IgD-negative memory B cell (primary cell): Measurements from ENCODE around the gene DRAM2. TPM values are rescaled to one million over a fixed set of nuclear protein-coding genes. Genes with fewer than 3 reads are reported as not detected.
"Not testable (repeated sequence)": the region's sequence is repeated elsewhere in the genome, so short reads cannot be mapped to it uniquely, and the experiment has no call there.

Source experiments
- H3K27ac Mint-ChIP-seq, 3 donors: one replicate each; pipeline ENCODE4 v1.8.0; 2020 to 2022; ENCODE audit warnings: mild to moderate bottlenecking in 3 of 3, mixed read lengths in 3 of 3, moderate library complexity in 1 of 3
- H3K27me3 Mint-ChIP-seq: one replicate; pipeline ENCODE4 v1.8.0; 2021; ENCODE audit warnings: mixed read lengths
- H3K36me3 Mint-ChIP-seq: one replicate; pipeline ENCODE4 v1.8.0; 2020; ENCODE audit warnings: mild to moderate bottlenecking, mixed read lengths
- H3K4me1 Mint-ChIP-seq, 3 donors: one replicate each; pipeline ENCODE4 v1.8.0; 2020 to 2022; ENCODE audit warnings: mixed read lengths in 3 of 3, mild to moderate bottlenecking in 1 of 3
- H3K4me3 Mint-ChIP-seq, 4 donors: one replicate each; pipeline ENCODE4 v1.8.0; 2020 to 2022; ENCODE audit warnings: mild to moderate bottlenecking in 4 of 4, mixed read lengths in 4 of 4, moderate library complexity in 3 of 4
- H3K9me3 Mint-ChIP-seq, 3 donors: one replicate each; pipeline ENCODE4 v1.8.0; 2020 to 2021; ENCODE audit warnings: mixed read lengths in 3 of 3, mild to moderate bottlenecking in 1 of 3
- polyA plus RNA-seq: library from polyadenylated mRNA; unstranded; fragments of 300-500 nt; fragmentation: Illumina TruSeq; gene quantifications from one replicate; pipeline ENCODE4 v1.2.3, GENCODE V29; 2021

DRAM2 gene
- polyA plus RNA-seq, 1 donor from 2014 or later = 268 TPM

GRCh38 chr1:111077312-111077711, 62.6 kb downstream of the DRAM2 start:
- H3K27ac Mint-ChIP-seq, H3K4me1 Mint-ChIP-seq, H3K27me3 Mint-ChIP-seq, H3K36me3 Mint-ChIP-seq, H3K4me3 Mint-ChIP-seq: not testable (repeated sequence)
- peaks cover 4 to 10% (median 8%) of the 10 kb centered on the region in 3 donors for H3K9me3 Mint-ChIP-seq

Other genes starting within 250 kb of the DRAM2 start
- 36.8 TPM for gene LRIF1, start 176.2 kb downstream of the DRAM2 start, polyA plus RNA-seq
- gene CEPT1, start 130 bp upstream of the DRAM2 start, polyA plus RNA-seq = 47.4 TPM
- 107 TPM for gene DENND2D, start 60.6 kb upstream of the DRAM2 start, polyA plus RNA-seq
- gene CHI3L2, start 87.6 kb upstream of the DRAM2 start, polyA plus RNA-seq = 14.4 TPM
- 1.0 TPM for gene CHIA, start 150.8 kb upstream of the DRAM2 start, polyA plus RNA-seq